Muscle of leg (tissue), 11 donors: Measurements from ENCODE around the gene ADCY4. TPM values are rescaled to one million over a fixed set of nuclear protein-coding genes. Genes with fewer than 3 reads are reported as not detected.

Experiments
- DNase-seq: peaks from one replicate; pipeline ENCODE4 v3.0.0; 2013
- H3K27ac ChIP-seq: one replicate; pipeline ENCODE4 v1.5.1; 2013; ENCODE audit warnings: mild to moderate bottlenecking, low read length, control low read depth
- H3K27me3 ChIP-seq: one replicate; pipeline ENCODE4 v1.6.1; 2013; ENCODE audit warnings: low read length; ENCODE audit not compliant: control insufficient read depth, insufficient read depth
- H3K36me3 ChIP-seq: one replicate; pipeline ENCODE4 v1.6.1; 2013; ENCODE audit warnings: low read length; ENCODE audit not compliant: control insufficient read depth, insufficient read depth
- H3K4me1 ChIP-seq: one replicate; pipeline ENCODE4 v1.6.1; 2013; ENCODE audit warnings: low read length; ENCODE audit not compliant: control insufficient read depth, insufficient read depth
- H3K4me3 ChIP-seq: one replicate; pipeline ENCODE4 v1.5.1; 2013; ENCODE audit warnings: low read length, control low read depth
- H3K9me3 ChIP-seq: replicated peaks from 2 replicates; pipeline ENCODE4 v1.6.1; 2013; ENCODE audit warnings: low read depth, low read length; ENCODE audit not compliant: control insufficient read depth
- WGBS: methylation state at CpG from one replicate; pipeline ENCODE4 v1.1.5; 2013; ENCODE audit warnings: missing lambda C conversion rate; ENCODE audit not compliant: insufficient coverage; 5-methylcytosine and 5-hydroxymethylcytosine counted together
- polyA plus RNA-seq, 8 donors: library from polyadenylated mRNA; unstranded; fragments of 120-200 nt; gene quantifications; one replicate each; pipeline versions ENCODE4 v1.2.1 to v1.2.3, GENCODE V29; 2013; ENCODE audit warnings: inconsistent platforms in 1 of 8, low replicate concordance in 1 of 8; ENCODE audit not compliant: insufficient read length in 8 of 8, insufficient read depth in 1 of 8
- total RNA-seq: library from RNA; stranded (reverse); fragments of 120-200 nt; gene quantifications from one replicate; pipeline ENCODE4 v1.2.4, GENCODE V29; 2013

ADCY4 gene
- total and polyA plus RNA-seq, 9 donors: 7.0 to 18.7 (median 13.7) TPM

GRCh38 chr14:24340606-24341005, 5.7 kb upstream of the ADCY4 start:
- H3K36me3 ChIP-seq: no peaks in the 10 kb centered on the region
- no CpG with 5 or more reads among the region's 1 CpG for WGBS
- H3K4me1 ChIP-seq: peaks cover 13% of the 10 kb centered on the region
- no peak overlapping the region for H3K27ac ChIP-seq
- H3K4me3 ChIP-seq: no peak overlapping the region
- peaks cover 72% of the 10 kb centered on the region for H3K27me3 ChIP-seq
- no peak for DNase-seq
- H3K9me3 ChIP-seq: no peaks in the 10 kb centered on the region

- Histone ChIP-seq H3K4me3 (peak within 1 kb of the TSS; percentile 41), H3K9me3 (no peaks in the 10 kb centered on the region), H3K27ac (no peak within 1 kb of the TSS), H3K36me3 (no peaks in the 10 kb centered on the region), H3K4me1 (peaks cover 21% of the 10 kb centered on the region), H3K27me3 (peaks cover 72% of the 10 kb centered on the region)
- 10% methylated on average over 27 of the region's 51 CpGs for WGBS
- DNase-seq: peak; percentile 32
Observed at GRCh38 chr14:24339284-24340151, 4.6 kb upstream of the ADCY4 start, which contains the start of gene RIPK3. Gene RIPK3, minus strand, starts transcription at chr14:24339991. Its CDS starts 165 bp downstream, at chr14:24339826.

GRCh38 chr14:24338843-24339242, 4.0 kb upstream of the ADCY4 start:
- Histone ChIP-seq H3K27me3 (peaks cover 76% of the 10 kb centered on the region), H3K36me3 (no peaks in the 10 kb centered on the region), H3K27ac (no peak overlapping the region), H3K9me3 (no peaks in the 10 kb centered on the region), H3K4me3 (peak overlapping the region; percentile 41), H3K4me1 (peaks cover 27% of the 10 kb centered on the region)
- 63% methylated on average over 12 of the region's 14 CpGs for WGBS
- no peak for DNase-seq

GRCh38 chr14:24337824-24338175, 2.9 kb upstream of the ADCY4 start:
- Histone ChIP-seq H3K36me3 (no peaks in the 10 kb centered on the region), H3K27me3 (peaks cover 87% of the 10 kb centered on the region), H3K4me3 (no peak overlapping the region), H3K27ac (no peak overlapping the region), H3K4me1 (peaks cover 30% of the 10 kb centered on the region), H3K9me3 (no peaks in the 10 kb centered on the region)
- WGBS: 81% methylated on average over 6 of the region's 8 CpGs
- no peak for DNase-seq

- DNase-seq: no peak
- H3K9me3 ChIP-seq: no peaks in the 10 kb centered on the region
- H3K4me1 ChIP-seq: peaks cover 35% of the 10 kb centered on the region
- no peaks in the 10 kb centered on the region for H3K36me3 ChIP-seq
- 70% methylated on average over 6 of the region's 7 CpGs for WGBS
- no peak overlapping the region for H3K27ac ChIP-seq
- H3K27me3 ChIP-seq: peaks cover 90% of the 10 kb centered on the region
- no peak overlapping the region for H3K4me3 ChIP-seq
Observed at GRCh38 chr14:24337144-24337823, 2.4 kb upstream of the ADCY4 start.

- H3K27me3 ChIP-seq: peaks cover 98% of the 10 kb centered on the region
- peak overlapping the region; percentile 35 for H3K27ac ChIP-seq
- H3K9me3 ChIP-seq: no peaks in the 10 kb centered on the region
- WGBS: 50% methylated on average over 2 of the region's 12 CpGs
- DNase-seq: peak; percentile 9
- peaks cover 41% of the 10 kb centered on the region for H3K4me1 ChIP-seq
- peak overlapping the region; percentile 44 for H3K4me3 ChIP-seq
- H3K36me3 ChIP-seq: no peaks in the 10 kb centered on the region
Observed at GRCh38 chr14:24335461-24336171, 745 bp upstream of the ADCY4 start.

GRCh38 chr14:24332268-24332993, 2.4 kb downstream of the ADCY4 start:
- Histone ChIP-seq H3K4me3 (peak overlapping the region; percentile 8), H3K27ac (no peak overlapping the region), H3K4me1 (peaks cover 29% of the 10 kb centered on the region), H3K36me3 (no peaks in the 10 kb centered on the region), H3K27me3 (peaks cover 66% of the 10 kb centered on the region), H3K9me3 (no peaks in the 10 kb centered on the region)
- WGBS: 4% methylated on average over 53 of the region's 56 CpGs
- peak; percentile 76 for DNase-seq

GRCh38 chr14:24331731-24332267, 3.1 kb downstream of the ADCY4 start:
- Histone ChIP-seq H3K4me3 (no peak overlapping the region), H3K4me1 (peaks cover 32% of the 10 kb centered on the region), H3K9me3 (no peaks in the 10 kb centered on the region), H3K27ac (no peak overlapping the region), H3K36me3 (no peaks in the 10 kb centered on the region), H3K27me3 (peaks cover 60% of the 10 kb centered on the region)
- DNase-seq: no peak
- 50% methylated on average over 16 of the region's 26 CpGs for WGBS

- H3K36me3 ChIP-seq: no peaks in the 10 kb centered on the region
- peak; percentile 7 for DNase-seq
- no peak overlapping the region for H3K27ac ChIP-seq
- H3K4me1 ChIP-seq: peaks cover 32% of the 10 kb centered on the region
- H3K4me3 ChIP-seq: no peak overlapping the region
- WGBS: 85% methylated on average over 8 of the region's 10 CpGs
- H3K9me3 ChIP-seq: no peaks in the 10 kb centered on the region
- H3K27me3 ChIP-seq: peaks cover 53% of the 10 kb centered on the region
Observed at GRCh38 chr14:24330973-24331674, 3.7 kb downstream of the ADCY4 start.
